GM12801 (cell line): ENCODE results near the gene TCFL5.

ENCODE experiments used
- TF ChIP-seq, protein P1 (sequence below): IDR thresholded peaks from one replicate; pipeline ENCODE4 v1.5.1; 2011; ENCODE audit warnings: control low read depth; ENCODE audit not compliant: insufficient read length; ENCODE audit errors: extremely low read depth

The TCFL5 gene

DNA sequence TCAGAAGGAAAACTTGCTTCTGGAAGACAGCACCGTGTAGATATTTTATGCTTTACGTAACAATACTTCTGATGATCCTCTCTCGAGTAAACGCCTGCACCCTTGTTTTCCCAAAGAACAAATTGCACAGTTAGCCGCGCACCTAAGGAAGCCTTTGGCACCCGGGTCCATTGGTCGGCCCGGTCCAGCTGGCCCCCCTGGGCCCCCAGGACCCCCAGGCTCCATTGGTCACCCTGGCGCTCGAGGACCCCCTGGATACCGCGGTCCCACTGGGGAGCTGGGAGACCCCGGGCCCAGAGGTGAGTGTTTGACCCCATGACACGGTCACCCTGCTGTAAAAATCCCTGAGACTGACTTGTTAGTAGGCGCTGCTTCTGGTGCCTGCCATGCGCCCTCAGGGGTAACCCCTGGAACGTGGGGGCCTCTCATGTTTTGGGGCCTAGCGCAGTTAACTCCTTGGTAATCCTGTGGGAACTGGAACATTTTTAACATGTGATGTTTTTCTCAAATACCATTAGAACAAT, 24.6 kb downstream of the TCFL5 start:
- TF ChIP-seq, protein P1, sequence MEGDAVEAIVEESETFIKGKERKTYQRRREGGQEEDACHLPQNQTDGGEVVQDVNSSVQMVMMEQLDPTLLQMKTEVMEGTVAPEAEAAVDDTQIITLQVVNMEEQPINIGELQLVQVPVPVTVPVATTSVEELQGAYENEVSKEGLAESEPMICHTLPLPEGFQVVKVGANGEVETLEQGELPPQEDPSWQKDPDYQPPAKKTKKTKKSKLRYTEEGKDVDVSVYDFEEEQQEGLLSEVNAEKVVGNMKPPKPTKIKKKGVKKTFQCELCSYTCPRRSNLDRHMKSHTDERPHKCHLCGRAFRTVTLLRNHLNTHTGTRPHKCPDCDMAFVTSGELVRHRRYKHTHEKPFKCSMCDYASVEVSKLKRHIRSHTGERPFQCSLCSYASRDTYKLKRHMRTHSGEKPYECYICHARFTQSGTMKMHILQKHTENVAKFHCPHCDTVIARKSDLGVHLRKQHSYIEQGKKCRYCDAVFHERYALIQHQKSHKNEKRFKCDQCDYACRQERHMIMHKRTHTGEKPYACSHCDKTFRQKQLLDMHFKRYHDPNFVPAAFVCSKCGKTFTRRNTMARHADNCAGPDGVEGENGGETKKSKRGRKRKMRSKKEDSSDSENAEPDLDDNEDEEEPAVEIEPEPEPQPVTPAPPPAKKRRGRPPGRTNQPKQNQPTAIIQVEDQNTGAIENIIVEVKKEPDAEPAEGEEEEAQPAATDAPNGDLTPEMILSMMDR = no peak

DNA sequence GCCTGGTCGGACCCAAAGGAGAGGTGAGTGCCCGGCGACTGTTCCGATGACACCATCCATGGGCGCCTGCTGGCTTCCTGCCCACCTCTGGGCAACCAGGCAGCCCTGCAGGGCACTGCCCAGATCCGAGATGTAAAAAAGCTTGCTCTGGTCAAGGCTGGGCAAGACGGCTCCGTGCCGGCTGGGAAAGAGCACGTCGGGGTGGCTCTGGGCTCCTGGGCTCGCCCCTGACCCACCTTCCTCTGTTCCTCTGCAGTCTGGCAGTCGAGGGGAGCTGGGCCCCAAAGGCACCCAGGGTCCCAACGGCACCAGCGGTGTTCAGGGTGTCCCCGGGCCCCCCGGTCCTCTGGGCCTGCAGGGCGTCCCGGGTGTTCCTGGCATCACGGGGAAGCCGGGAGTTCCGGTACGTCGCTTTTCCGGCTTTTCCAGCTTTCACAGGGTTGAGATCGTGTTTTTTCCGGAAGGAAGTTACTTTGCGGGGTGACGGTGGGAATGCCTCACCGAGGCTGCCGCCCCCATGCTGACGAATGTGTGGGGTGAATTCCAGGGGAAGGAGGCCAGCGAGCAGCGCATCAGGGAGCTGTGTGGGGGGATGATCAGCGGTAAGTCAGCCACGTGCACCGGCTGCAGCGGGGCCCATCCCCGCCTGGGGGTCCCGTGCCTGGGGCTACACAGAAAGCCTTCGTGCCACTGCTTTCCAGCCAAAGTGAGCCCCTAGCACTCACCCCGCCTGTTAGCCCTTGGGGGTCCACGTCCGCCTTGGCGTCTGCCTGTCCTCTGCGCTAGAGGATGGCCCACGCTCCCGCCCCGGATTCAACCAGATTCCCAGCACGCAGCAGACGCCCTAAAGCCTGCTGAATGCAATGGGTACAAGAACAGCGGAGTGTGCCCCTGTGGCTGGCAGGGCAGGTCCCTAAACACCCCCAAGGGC, 25.4 kb downstream of the TCFL5 start:
- TF ChIP-seq, protein P1 = no peak

DNA sequence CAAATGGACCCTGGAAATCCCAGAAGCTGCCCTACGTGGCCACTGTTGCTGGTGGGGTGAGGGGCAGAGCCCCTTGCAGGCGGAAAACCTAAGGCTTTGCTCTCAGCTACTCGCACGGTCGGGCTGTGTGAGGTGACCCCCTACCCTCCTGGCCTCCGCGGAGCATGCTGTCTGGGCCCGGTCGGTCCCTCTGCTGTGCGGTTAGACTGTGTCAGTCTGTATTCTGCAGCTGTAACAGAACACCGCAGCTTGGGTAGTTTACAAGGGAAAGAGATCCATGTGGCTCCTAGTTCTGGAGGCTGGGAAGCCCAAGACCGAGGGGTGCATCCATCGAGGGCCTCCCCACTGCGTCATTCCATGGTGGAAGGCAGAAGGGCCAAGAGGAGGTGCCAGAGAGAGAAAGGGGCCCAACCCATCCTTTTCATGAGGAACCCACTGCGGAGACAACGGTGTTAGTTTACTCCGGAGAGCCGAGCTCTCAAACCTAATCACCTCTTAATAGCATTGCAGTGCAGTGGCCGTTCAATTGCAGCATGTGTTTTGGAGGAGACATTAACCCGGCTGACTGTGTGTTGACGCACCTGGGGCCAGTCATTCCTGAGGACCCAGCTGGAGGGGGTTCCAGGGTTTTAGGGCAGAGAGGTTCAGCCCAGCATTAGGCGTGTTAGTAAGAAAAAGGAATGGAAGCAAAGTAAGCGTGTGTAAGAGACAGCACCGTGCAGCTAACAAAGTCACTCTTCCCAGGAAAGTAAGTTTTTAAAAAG, 26.5 kb downstream of the TCFL5 start:
- TF ChIP-seq, protein P1 = no peak

DNA sequence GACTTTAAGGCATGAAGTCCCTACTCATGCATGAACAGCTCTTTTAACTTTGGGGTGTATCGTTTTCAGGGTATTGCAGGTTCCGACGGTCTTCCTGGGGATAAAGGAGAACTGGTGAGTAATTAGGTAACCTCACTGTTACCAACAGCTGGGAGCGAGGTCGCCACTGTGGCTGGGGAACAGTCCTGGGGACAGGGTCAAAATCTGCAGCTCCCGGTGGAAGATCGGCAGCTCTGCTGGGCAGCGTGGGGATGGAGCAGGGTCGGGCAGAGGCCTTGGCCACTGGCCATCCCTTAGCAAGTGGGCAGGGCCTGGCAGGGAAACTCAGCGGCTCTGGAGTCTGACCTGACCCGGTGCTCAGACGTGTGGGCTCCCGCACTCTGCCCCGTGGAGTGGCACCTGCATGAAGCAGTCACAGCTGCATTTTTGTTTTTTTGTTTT, 28.7 kb downstream of the TCFL5 start:
- TF ChIP-seq, protein P1 = no peak

DNA sequence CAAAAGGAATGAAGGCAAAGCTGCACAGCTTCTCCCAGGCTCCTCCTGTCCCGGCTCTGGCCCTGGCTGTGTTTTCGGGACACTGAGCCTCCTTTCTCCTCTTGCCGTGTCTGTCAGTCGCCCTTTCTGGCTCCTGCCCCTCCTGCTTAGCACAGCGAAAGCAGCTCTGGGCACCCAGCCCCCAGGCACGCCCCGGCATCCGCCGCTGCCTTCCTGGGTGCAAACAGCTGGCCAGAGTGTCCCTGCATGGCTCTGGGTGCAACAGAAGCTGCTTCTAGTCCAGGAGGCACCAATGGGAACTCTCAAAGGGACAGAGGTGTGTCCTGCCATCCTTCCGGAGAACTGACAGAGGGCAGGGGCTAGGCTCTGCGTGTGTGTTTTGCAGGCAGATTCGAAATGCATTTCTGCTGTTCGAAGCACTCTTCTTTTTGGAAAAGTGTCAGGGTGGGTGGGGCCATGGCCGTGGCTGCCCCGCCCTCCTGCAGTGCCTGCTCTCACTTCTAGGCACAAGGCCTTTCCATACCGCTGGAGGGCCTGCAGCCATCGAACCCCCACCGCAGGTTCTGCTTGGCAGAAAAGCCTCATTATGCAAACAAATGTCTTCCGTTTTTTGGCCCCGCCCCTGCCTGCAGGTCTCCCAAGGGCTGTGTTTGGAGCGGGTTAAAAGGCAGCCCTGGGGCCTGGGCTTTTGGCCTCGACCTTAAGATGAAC, 29.3 kb downstream of the TCFL5 start:
- TF ChIP-seq, protein P1 = no peak

DNA sequence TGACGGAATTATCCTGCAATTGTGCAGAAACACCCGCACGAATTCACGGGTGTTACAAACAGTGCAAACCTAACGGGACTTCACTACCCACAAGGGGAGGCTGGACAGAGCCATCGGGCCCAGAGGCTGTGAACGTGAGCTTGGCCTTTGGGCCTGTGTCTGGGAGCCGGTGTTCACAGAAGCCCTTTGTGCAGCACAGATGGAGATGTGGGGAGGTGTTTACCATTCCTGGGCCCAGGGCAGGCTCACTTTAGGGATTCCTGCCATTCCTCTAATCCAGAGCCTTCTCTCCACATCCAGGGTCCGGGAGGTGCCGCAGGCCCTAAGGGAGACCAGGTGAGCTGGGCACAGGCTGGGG, 29.8 kb downstream of the TCFL5 start:
- TF ChIP-seq, protein P1 = no peak

DNA sequence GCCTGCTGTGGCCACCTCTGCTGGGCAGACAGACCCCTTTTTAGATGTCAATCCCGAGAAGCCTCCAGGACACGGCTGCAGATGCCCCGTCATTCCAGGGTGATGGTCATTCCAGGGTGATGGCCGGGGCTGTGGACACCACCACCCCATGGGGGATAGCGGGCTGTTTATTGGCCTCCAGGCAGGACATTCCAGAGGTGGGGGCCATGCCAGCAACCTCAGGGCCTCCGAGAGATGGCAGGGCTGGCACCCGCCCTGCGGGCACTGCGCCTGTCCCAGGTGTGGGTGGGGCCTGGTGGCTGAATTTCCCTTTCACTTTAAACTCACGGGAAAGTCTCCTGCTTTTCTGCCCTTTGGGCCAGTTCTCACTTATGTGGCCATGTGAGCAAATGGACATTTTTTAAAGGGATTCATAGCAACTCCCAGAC, 30.2 kb downstream of the TCFL5 start:
- TF ChIP-seq, protein P1 = no peak
